Activated gamma-delta T cell treated with anti-CD3 and anti-CD28 coated beads, Interleukin-2, amount 50 U/mL, for 16 hours (primary cell): ENCODE data around the gene TAF7L.
"Not testable (repeated sequence)": the region's sequence is repeated elsewhere in the genome, so short reads cannot be mapped to it uniquely, and the experiment has no call there.

Experiments used
- DNase-seq: peaks from one replicate; pipeline ENCODE4 v3.0.0-alpha.2; 2020; ENCODE audit warnings: low read depth

TAF7L gene, protein sequence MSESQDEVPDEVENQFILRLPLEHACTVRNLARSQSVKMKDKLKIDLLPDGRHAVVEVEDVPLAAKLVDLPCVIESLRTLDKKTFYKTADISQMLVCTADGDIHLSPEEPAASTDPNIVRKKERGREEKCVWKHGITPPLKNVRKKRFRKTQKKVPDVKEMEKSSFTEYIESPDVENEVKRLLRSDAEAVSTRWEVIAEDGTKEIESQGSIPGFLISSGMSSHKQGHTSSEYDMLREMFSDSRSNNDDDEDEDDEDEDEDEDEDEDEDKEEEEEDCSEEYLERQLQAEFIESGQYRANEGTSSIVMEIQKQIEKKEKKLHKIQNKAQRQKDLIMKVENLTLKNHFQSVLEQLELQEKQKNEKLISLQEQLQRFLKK

GRCh38 chrX:101290957-101291603, at the start of gene TAF7L:
Gene TAF7L (minus strand): TSS chrX:101291334. CDS start chrX:101287543, 3,791 bp downstream.
- no peak for DNase-seq

- no peak for DNase-seq
Measured at GRCh38 chrX:101337776-101338271, 46.7 kb upstream of the TAF7L start.

DNA sequence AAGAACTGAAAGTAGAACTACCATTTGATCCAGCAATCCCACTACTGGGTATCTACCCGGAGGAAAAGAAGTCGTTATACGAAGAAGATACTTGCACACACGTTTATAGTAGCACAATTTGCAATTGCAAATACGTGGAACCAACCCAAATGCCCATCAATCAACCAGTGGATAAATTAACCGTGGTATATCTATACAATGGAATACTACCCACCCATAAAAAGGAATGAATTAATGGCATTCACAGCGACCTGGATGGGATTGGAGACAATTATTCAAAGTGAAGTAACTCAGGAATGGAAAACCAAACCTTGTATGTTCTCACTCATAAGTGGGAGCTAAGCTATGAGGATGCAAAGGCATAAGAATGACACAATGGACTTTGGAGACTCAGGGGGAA, 43.2 kb upstream of the TAF7L start:
- not testable (repeated sequence) for DNase-seq

GRCh38 chrX:101326600-101326999, 35.5 kb upstream of the TAF7L start:
- not testable (repeated sequence) for DNase-seq

- no peak for DNase-seq
Measured at GRCh38 chrX:101303790-101304189, 12.7 kb upstream of the TAF7L start.

- DNase-seq: not testable (repeated sequence)
Measured at GRCh38 chrX:101295603-101296002, 4.5 kb upstream of the TAF7L start.

GRCh38 chrX:101287402-101287801, 3.7 kb downstream of the TAF7L start:
- no peak for DNase-seq

- no peak for DNase-seq
Measured at GRCh38 chrX:101276238-101276637, 14.9 kb downstream of the TAF7L start.

DNA sequence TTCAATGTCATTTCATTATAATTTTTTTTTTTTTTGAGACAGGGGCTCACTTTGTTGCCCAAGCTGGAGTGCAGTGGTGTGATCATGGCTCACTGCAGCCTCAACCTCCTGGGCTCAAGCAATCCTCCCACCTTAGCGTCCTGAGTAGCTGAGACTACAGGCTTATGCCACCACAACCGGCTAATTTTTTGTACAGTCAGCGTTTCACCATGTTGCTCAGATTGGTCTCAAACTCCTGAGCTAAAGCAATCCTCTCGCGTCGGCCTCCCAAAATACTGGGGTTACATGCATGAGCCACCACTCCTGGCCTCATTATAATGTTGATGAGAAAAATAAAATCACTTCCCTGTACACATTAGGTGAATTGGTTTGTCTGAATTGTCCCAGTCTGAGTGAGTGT, 16.9 kb downstream of the TAF7L start:
- DNase-seq: no peak

DNA sequence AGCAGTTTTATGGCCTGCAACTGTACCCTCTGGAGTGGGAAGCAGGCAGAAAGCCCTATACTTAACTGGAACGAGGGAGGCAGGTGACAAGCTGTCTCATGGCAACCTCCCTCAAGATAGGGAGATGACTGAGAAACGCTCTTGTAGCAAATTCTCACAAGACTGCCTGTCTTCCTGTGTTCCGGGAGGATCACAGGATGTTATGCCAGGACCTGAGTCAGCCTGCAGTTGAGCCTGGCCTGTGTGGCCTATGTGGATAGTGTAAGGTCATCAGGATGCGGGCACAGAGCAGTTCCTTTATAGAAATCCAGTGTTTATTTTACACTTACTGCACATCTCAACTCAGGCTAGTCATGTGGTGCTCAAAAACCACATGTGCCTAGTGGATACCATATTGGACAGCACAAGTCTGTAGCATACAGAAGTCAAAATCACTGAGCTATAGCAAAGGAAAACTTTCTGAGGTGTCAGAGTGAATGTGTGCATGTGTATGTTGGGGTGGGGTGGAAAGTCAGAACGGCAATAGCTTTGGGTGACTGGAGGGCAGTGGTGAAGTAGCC, 25.2 kb downstream of the TAF7L start:
- DNase-seq: no peak

- DNase-seq: no peak
Measured at GRCh38 chrX:101263766-101264165, 27.4 kb downstream of the TAF7L start.

- DNase-seq: no peak
Measured at GRCh38 chrX:101262590-101262989, 28.5 kb downstream of the TAF7L start.

GRCh38 chrX:101260435-101260834, 30.7 kb downstream of the TAF7L start:
- DNase-seq: no peak

DNA sequence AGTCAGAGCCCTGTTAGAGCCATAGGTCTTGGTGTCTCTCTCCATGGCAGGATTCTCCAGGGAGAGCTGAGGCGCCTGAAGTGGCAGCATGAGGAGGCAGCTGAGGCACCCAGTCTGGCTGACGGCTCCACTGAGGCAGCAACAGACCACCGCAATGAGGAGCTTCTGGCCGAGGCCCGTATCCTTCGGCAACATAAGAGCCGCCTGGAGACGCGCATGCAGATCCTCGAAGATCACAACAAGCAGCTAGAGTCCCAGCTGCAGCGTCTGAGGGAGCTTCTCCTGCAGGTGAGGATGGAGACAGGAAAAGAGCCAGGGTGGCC, 32.9 kb downstream of the TAF7L start:
- DNase-seq: no peak

DNA sequence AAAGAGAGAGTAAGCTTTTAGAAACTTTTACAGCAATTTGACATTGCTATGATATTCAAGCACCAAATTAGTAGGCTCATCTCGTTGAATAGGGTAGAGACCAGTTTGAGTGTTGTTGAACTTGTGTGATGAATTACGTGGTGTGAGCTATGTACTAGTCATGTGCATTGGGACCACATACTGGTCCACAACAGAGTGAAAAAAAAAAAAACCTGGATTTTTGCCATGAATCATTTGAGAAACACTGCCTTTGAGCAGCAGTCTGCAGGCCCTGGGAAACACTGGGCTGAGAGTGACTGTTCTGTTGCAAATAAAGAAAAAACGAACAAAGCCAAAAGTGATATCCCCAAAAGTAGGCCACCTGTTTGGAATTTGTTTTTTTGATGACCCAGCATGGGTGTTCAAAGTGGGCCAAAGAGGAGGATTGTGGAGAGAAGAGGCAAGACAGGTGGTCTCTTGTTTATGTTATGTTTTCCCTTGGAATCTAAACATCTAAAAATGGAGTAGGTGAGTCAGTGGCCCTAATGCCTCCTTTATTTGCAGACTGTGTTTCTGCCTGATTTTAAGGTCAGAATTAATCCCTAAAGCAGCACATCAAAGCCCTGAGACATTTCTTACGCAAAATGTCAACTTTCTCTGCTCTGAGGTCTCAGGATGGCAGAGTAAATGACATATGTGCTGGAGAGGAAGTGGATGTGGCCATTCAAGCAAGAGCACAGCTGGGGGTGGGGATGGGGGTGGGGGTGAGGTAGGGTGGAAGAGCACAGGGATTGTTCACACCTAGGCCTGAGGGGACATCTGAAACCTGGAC, 33.5 kb downstream of the TAF7L start:
- DNase-seq: no peak

DNA sequence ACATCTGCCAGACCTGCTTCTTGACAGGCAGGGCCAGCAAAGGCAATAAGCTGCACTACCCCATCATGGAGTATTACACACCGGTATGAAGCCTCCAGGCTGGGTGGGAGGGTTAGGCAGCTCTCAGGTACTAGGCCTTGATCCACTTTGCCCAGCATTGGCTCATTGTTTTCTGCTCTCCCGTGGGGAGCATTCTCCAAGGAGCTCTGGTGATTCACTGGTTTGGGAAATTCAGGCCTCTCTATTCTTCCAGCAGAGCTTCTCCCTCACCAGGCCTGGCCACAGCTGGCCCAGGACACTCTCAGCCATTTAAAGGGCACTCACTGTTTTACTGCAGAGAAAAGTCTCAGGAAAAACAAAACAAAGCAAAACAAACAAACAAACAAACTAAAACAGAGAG, 38.5 kb downstream of the TAF7L start:
- DNase-seq: no peak

DNA sequence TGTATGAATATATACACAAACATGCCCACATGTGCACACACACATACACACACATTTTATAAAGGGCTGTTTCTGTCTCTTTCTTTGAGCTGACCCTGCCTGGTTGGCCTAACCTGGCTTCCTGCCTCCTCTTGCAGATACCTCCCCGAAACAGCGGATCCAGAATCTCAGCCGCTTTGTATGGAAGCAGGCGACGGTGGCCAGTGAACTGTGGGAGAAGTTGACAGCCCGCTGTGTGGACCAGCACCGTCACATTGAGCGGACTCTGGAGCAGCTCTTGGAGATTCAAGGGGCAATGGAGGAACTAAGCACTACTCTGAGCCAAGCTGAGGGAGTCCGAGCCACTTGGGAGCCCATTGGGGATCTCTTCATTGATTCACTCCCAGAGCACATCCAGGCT, 49.6 kb downstream of the TAF7L start:
- no peak for DNase-seq

- no peak for DNase-seq
Measured at GRCh38 chrX:101237041-101237440, 54.1 kb downstream of the TAF7L start.

DNA sequence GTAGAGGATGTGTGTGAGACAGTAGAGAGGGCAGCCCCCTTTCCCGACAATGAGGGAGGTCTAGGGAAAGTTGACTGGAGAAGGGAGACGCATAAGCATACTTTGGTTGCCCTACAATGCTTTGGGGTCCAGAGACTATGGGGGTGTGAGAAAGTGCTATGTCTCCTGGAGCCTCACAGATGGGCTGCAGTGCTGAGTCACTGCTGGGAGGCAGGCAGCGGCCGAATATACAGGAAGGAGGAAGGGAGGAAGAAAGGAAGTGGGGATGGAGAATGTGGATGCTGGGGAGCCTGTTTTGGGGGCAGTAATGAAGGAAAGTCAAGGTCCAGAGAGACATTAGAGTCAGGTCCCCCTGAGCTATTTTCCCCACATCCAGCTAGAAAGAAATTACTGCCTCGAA, 58.8 kb downstream of the TAF7L start:
- no peak for DNase-seq

DNA sequence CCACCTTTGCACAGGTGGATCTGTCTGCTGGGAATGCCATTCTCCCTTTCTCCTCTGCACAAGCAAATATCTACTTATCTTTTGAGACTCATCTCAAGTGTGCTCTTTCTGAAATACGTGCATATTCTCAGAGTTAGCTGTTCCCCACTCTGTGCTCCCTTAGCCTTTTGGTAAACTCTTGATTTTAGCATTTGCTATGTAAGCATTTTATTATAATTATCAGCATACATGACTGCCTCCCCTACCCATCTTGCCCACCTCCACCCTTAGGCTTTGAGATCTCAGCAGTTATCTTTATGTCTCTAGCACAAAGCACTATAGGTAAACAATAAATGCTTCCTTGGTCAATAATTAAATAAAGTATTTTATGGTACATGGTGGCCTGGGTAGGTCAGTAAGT, 60.1 kb downstream of the TAF7L start:
- DNase-seq: no peak

DNA sequence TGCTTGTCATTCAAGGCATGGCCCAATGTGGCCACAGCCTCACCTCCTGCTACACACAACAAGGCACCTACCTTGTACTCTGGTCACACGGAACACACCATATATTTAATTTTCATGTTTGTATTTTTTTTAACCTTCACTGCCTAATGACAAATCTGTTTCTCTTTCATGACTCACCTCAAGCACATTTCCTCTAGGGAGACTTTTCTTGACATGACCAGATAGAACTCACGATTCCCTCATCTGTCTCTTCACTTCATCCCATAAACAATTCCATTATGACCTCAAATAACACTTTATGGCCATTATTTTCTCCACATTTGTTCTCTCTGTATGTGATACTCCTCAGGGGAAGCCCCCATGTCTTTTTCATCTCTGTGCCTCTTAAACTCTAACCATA, 60.5 kb downstream of the TAF7L start:
- DNase-seq: no peak

DNA sequence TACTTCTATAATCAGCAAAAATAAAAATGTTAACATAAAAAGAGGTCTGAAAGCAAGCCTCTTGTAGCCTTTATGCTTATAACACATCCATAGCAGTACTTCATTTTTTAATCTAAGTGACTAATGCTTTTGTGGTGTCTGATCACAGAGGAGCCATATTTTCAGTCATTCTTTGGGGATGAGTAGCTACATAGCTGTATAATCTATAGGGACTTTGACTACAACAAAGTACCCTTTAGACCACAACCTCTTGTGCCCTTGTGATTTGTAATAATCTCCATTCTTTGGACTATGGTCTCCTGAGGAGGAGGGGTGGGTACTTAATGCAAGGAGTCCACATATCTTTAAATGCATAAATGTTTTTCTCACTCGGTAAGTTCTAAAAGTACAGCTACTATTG, 62.0 kb downstream of the TAF7L start:
- no peak for DNase-seq

DNA sequence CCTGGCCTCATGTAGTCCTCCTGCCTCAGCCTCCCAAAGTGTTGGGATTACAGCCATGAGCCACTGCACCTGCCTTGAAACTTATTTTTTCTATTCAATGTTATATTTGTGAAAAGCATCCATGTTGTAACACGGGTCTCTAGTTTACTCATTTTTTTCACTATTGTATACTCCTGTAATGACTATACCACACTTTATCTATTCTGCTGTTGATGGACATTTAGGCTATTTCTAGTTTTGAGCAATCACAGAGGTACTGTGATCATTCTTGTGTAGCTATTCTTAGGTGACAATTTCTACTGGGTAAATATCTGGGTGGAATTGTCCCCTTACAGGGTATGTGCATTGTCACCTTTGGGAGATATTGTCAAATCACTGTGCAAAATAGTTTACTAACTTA, 67.9 kb downstream of the TAF7L start:
- DNase-seq: no peak
